Memory B cell (primary cell): ENCODE data around the gene ARL8A.
"Not testable (repeated sequence)": the region's sequence is repeated elsewhere in the genome, so short reads cannot be mapped to it uniquely, and the experiment has no call there.

Experiments used
- ATAC-seq: fragments of 150-1000 bp; cut with Tn5 transposase; 2 replicates; pipeline ENCODE4 v1.10.0; 2021; ENCODE audit warnings: low read depth, mild to moderate bottlenecking, moderate library complexity
- DNase-seq, 2 donors: peaks; one replicate each; pipeline ENCODE4 v3.0.0; 2022; ENCODE audit warnings: low spot score in 2 of 2
- H3K27ac Mint-ChIP-seq: one replicate; pipeline ENCODE4 v1.8.0; 2022; ENCODE audit warnings: mild to moderate bottlenecking, moderate library complexity, mixed read lengths
- H3K27me3 Mint-ChIP-seq: one replicate; pipeline ENCODE4 v1.8.0; 2022; ENCODE audit warnings: mixed read lengths
- H3K36me3 Mint-ChIP-seq: one replicate; pipeline ENCODE4 v1.8.0; 2022; ENCODE audit warnings: mild to moderate bottlenecking, mixed read lengths
- H3K4me1 Mint-ChIP-seq: one replicate; pipeline ENCODE4 v1.8.0; 2022; ENCODE audit warnings: mixed read lengths
- H3K4me3 Mint-ChIP-seq: one replicate; pipeline ENCODE4 v1.8.0; 2022; ENCODE audit warnings: mild to moderate bottlenecking, moderate library complexity, mixed read lengths
- H3K9me3 Mint-ChIP-seq: one replicate; pipeline ENCODE4 v1.8.0; 2022; ENCODE audit warnings: mixed read lengths

Gene ARL8A

DNA sequence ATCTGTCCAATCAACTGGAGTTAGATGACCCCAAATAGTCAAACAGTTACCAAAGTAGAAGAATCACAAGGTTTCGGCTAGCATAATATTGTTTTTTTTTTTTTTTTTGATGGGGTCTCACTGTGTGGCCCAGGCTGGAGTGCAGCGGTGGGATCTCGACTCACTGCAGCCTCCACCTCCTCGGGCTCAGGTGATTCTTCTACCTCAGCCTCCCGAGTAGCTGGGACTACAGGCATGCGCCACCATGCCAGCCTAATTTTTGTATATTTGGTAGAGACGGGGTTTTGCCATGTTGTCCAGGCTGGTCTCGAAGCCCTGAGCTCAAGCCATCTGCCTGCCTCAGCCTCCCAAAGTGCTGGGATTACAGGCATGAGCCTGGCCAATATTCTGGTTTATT is 1.2 kb upstream of the ARL8A start:
- peaks cover 14% of the 10 kb centered on the region for H3K4me1 Mint-ChIP-seq
- H3K27me3 Mint-ChIP-seq, H3K9me3 Mint-ChIP-seq, H3K4me3 Mint-ChIP-seq, H3K36me3 Mint-ChIP-seq, ATAC-seq, DNase-seq, H3K27ac Mint-ChIP-seq: not testable (repeated sequence)

DNA sequence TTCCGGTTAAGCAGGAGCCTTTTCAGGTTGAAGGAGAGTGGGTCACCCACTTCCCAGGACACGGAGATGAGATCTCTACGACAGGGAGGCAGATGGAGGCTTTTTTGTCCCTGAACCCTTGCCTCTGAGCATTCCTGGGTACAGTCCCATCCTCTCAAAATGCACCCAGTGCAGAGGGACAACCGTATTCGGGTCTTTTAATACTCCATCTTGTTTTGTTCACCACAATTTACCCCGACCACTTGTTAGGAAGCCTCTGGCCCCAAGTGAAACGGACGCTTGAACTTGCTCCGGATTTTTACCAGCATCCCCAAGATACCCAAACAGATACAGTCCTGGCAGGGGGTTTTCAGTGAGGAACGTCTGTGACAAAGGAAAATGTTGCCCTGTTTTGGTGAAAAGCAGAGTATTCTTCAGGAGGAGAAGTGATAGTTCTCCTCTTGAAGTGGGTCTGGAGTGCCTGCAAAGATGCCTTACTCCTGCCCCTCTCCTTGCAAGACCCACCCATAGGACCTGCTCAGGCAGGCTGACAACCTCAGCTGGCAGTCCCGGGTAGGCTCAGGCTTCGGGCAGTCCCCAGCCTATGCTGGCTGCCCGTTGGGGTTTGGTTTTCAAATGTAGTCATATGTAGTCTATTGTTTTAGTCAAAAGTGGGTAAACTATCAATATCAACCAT is 669 bp upstream of the ARL8A start:
- DNase-seq (no peak), ATAC-seq (no peak)
- H3K27me3 Mint-ChIP-seq = no peaks in the 10 kb centered on the region
- no peaks in the 10 kb centered on the region for H3K36me3 Mint-ChIP-seq
- no peaks in the 10 kb centered on the region for H3K9me3 Mint-ChIP-seq
- peaks cover 14% of the 10 kb centered on the region for H3K4me1 Mint-ChIP-seq
- peak overlapping the region; percentile 69 for H3K27ac Mint-ChIP-seq
- H3K4me3 Mint-ChIP-seq = peak overlapping the region; percentile 79

DNA sequence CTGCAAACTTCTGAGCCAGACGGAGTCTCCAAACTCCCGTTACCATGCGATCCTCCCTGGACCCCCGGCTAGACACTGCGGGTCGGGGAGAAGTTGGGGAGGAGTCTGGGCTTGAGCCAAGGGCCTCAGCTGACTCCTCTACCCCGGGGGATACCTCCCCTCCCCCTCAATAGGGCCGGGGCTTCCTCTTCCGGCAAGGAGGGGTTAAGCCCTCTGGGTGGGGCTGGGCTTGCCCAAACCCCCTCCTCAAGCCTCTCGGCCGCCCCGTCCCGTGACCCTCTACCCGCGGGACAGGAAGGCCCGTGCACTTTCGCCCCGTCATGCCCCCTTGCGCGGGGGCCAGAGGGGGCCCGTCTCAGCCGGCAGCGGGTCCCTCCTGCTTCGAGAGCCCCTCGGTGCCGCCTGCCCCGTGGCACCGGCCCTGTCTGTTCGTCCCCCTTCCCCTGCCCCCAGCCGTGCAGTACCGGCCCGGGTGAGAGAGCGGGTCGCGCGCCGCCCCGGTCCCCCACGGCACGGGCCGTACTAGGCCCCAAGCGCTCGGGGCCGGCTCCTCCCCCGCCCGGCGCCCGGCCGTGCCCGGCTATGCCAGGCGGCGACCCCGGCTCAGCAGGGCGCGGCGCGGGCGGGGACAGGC is 652 bp downstream of the ARL8A start:
- ATAC-seq (peak; percentile 54), DNase-seq (peak in 1 of 2 donors; percentile 59)
- H3K4me3 Mint-ChIP-seq = peak overlapping the region; percentile 89
- H3K27ac Mint-ChIP-seq = peak overlapping the region; percentile 87
- H3K9me3 Mint-ChIP-seq = no peaks in the 10 kb centered on the region
- H3K27me3 Mint-ChIP-seq = no peaks in the 10 kb centered on the region
- peaks cover 14% of the 10 kb centered on the region for H3K4me1 Mint-ChIP-seq
- no peaks in the 10 kb centered on the region for H3K36me3 Mint-ChIP-seq

- H3K27me3 Mint-ChIP-seq = no peaks in the 10 kb centered on the region
- H3K9me3 Mint-ChIP-seq = no peaks in the 10 kb centered on the region
- peak in 1 of 2 donors; percentile 48 for DNase-seq
- H3K27ac Mint-ChIP-seq = peak overlapping the region; percentile 87
- peaks cover 15% of the 10 kb centered on the region for H3K4me1 Mint-ChIP-seq
- ATAC-seq = peak; percentile 76
- H3K36me3 Mint-ChIP-seq = peaks cover 2% of the 10 kb centered on the region
- peak overlapping the region; percentile 89 for H3K4me3 Mint-ChIP-seq
Observed at GRCh38 chr1:202143011-202143767, 1.3 kb downstream of the ARL8A start.

- not testable (repeated sequence) for DNase-seq, ATAC-seq, H3K4me3 Mint-ChIP-seq, H3K36me3 Mint-ChIP-seq, H3K9me3 Mint-ChIP-seq, H3K27ac Mint-ChIP-seq, H3K27me3 Mint-ChIP-seq
- H3K4me1 Mint-ChIP-seq = peaks cover 18% of the 10 kb centered on the region
Observed at GRCh38 chr1:202141468-202141867, 3.1 kb downstream of the ARL8A start.

- Mint-ChIP-seq H3K4me1 (peaks cover 18% of the 10 kb centered on the region), H3K36me3 (peaks cover 6% of the 10 kb centered on the region), H3K4me3 (no peak overlapping the region), H3K9me3 (no peaks in the 10 kb centered on the region), H3K27ac (no peak overlapping the region), H3K27me3 (no peaks in the 10 kb centered on the region)
- DNase-seq (no peak), ATAC-seq (no peak)
Observed at GRCh38 chr1:202140833-202141232, 3.7 kb downstream of the ARL8A start.

DNA sequence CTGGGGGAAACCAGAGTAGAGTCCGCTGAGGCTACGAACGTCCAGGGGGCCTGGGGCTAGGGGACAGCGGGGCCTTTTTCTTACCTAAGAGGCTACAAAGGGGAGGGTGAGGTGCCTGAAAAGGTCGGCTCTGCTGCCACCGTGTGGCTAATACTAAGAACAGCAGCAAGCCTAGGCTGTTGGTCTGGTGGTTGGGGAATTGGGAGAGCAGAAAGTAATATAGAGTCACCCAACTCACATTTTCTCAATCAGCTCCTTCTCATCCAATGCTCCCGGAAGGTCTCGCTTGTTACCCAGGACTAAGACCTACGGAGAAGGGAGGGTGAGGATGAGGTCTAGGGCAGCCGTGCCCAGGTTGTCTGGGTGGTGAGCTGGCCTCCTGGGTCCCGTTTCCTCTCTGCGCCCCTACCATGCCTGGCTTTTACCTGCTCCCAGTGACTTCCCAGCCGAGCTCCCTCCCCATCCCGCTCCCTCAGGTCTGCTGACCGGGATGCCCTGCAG is 9.3 kb downstream of the ARL8A start:
- H3K27me3 Mint-ChIP-seq = no peaks in the 10 kb centered on the region
- no peak overlapping the region for H3K27ac Mint-ChIP-seq
- ATAC-seq = peak; percentile 87
- peaks cover 8% of the 10 kb centered on the region for H3K4me1 Mint-ChIP-seq
- H3K36me3 Mint-ChIP-seq = peaks cover 16% of the 10 kb centered on the region
- no peaks in the 10 kb centered on the region for H3K9me3 Mint-ChIP-seq
- H3K4me3 Mint-ChIP-seq = no peak overlapping the region
- peak; percentile 47 to 48 for DNase-seq

DNA sequence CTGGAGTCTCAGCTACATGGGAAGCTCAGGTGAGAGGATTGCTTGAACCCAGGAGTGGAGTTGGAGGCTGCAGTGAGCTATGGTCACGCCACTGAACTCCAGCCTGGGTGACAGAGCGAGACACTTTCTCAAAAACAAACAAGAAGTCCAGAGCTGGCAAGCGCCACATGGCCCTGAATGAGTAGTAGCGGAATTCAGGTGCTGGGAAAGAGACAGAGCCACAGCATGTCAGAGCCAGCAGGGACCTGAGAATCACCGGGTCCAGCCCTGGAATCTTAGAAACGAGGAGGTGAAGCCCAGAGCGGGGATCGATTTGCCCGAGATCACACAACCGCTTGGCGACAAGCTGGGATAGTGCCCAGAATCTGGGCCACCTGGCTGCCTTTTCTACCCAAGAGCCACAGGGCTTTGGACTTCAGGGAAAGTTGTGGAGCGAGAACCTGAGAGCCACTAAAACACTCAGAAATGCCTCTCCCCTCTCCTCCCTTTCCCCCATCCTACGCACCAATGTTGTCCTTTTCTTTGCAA is 9.8 kb downstream of the ARL8A start:
- no peaks in the 10 kb centered on the region for H3K27me3 Mint-ChIP-seq
- no peaks in the 10 kb centered on the region for H3K9me3 Mint-ChIP-seq
- peaks cover 16% of the 10 kb centered on the region for H3K36me3 Mint-ChIP-seq
- H3K4me1 Mint-ChIP-seq = peaks cover 8% of the 10 kb centered on the region
- ATAC-seq = peak; percentile 14
- no peak overlapping the region for H3K27ac Mint-ChIP-seq
- DNase-seq = no peak
- no peak overlapping the region for H3K4me3 Mint-ChIP-seq

- ATAC-seq (no peak), DNase-seq (no peak)
- H3K4me3 Mint-ChIP-seq = no peak overlapping the region
- H3K27ac Mint-ChIP-seq = no peak overlapping the region
- peaks cover 8% of the 10 kb centered on the region for H3K4me1 Mint-ChIP-seq
- no peaks in the 10 kb centered on the region for H3K9me3 Mint-ChIP-seq
- H3K27me3 Mint-ChIP-seq = no peaks in the 10 kb centered on the region
- H3K36me3 Mint-ChIP-seq = peaks cover 16% of the 10 kb centered on the region
Observed at GRCh38 chr1:202133989-202134388, 10.5 kb downstream of the ARL8A start.

- Mint-ChIP-seq H3K4me1 (peaks cover 8% of the 10 kb centered on the region), H3K27ac (no peak overlapping the region), H3K36me3 (peaks cover 17% of the 10 kb centered on the region), H3K9me3 (no peaks in the 10 kb centered on the region), H3K4me3 (no peak overlapping the region), H3K27me3 (no peaks in the 10 kb centered on the region)
- ATAC-seq (no peak), DNase-seq (no peak)
Observed at GRCh38 chr1:202133496-202133895, 11.0 kb downstream of the ARL8A start.

- no peaks in the 10 kb centered on the region for H3K27me3 Mint-ChIP-seq
- peaks cover 14% of the 10 kb centered on the region for H3K36me3 Mint-ChIP-seq
- H3K4me3 Mint-ChIP-seq = no peak overlapping the region
- no peak for DNase-seq
- no peak for ATAC-seq
- no peak overlapping the region for H3K27ac Mint-ChIP-seq
- no peaks in the 10 kb centered on the region for H3K9me3 Mint-ChIP-seq
- H3K4me1 Mint-ChIP-seq = peaks cover 5% of the 10 kb centered on the region
Observed at GRCh38 chr1:202133001-202133400, 11.5 kb downstream of the ARL8A start.

GRCh38 chr1:202131956-202132821 is 12.3 kb downstream of the ARL8A start:
- DNase-seq (no peak), ATAC-seq (no peak)
- Mint-ChIP-seq H3K9me3 (no peaks in the 10 kb centered on the region), H3K4me3 (no peak overlapping the region), H3K4me1 (peaks cover 4% of the 10 kb centered on the region), H3K27me3 (no peaks in the 10 kb centered on the region), H3K27ac (no peak overlapping the region), H3K36me3 (peaks cover 14% of the 10 kb centered on the region)

DNA sequence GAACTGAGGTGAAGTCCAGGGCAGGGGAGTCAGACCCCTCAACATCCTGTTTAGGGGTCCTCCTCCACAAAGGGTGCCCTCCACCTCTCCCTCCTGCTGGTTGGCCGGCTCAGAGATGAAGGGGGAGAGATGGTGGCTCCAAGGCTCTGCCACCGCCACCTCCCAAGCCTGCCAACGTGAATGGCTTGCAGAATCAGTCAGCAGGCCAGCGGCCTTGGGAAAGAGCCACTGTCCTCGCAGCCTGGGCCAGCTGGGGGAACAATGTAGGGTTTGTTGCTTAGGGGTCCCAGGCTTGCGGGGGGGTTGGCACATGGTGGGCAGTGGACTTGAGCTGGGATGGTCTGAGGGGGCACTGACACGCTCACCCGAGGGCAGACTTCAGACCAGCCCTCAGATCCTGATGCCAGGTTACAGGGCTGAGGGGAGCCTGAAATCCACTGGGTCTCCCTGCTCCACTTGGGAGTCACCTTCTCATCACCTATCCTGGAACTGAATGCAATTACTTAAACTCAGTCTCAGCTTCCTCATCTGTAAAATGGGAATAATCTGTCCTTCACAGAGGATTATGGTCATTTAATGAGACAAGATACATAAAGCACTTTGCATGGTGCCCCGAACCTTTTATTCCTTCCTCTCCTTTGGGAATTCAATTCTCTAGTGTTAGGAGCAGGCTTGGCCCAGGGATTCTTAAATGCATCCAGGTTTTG is 13.6 kb downstream of the ARL8A start:
- DNase-seq (no peak), ATAC-seq (no peak)
- no peak overlapping the region for H3K4me3 Mint-ChIP-seq
- H3K27me3 Mint-ChIP-seq = peaks cover 3% of the 10 kb centered on the region
- no peaks in the 10 kb centered on the region for H3K9me3 Mint-ChIP-seq
- H3K4me1 Mint-ChIP-seq = peaks cover 4% of the 10 kb centered on the region
- H3K36me3 Mint-ChIP-seq = peaks cover 12% of the 10 kb centered on the region
- no peak overlapping the region for H3K27ac Mint-ChIP-seq
